Measurements from ENCODE around the gene P2RY2. TPM values are rescaled to one million over a fixed set of nuclear protein-coding genes. Genes with fewer than 3 reads are reported as not detected.

P2RY2 gene
- polyA plus RNA-seq, 2 of the 4 experiments (the other 2 are of a cell fraction), result 3.7 to 6.4 TPM

DNA sequence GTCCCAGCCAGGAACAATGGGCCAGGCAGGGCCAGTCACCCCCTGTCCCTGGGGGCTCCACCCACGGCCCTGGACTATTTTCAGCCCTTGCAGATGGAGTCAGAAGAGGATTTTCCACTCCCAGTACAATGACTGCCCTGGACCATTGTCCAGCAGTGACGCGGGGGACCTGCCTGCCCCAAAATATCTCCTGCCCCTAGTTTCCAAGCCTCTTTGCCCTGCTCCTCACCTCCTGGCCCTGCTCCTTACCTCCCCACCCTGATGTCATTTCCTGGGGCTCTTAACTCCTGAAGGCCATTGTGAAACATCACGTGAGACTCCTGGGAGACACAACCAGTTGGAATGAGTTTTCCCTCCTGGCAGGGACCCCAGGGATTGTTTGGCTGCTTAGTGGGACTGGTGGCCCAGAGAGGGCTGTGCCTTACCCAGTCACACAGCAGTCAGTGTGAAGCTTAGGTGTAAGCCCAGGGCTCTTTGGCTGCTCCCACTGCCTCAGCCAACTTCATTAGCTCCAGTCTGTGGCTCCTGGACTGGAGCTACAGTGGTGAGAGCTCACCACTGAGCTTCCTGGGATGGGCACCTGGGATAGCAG lies 22.2 kb downstream of the P2RY2 start:
- Histone ChIP-seq H3K27ac (peak overlapping the region in 1 of 2 experiments; percentile 44; a peak in 3 of 6 replicates), H3K4me2 (no peak overlapping the region), H3K9me3 (no peaks in the 10 kb centered on the region), H3K4me3 (no peak overlapping the region), H3K4me1 (peaks cover 22% of the 10 kb centered on the region; the same call in 2 of the 3 replicates)
- no peak for DNase-seq (ENCODE audit: low read depth in 1 of 2, low spot score in 1 of 2)
- no peak for FAIRE-seq
- CTCF ChIA-PET, result interaction anchor here (0.9 to 9.2 kb wide), 10 partner anchors 12 to 410 kb away, joined by 3 to 122 read pairs (median 35); partner anchors contain the start of genes P2RY2 and P2RY6
- 63% methylated on average over 4 of the region's 4 CpGs for WGBS (ENCODE audit: missing lambda C conversion rate)
- no peak for ATAC-seq
- no peak for TF ChIP-seq CBX2 (IDR thresholded peaks at IDR 0.05; ENCODE audit: borderline replicate concordance, low read depth)
- no peak for TF ChIP-seq RNF2 (IDR thresholded peaks at IDR 0.05; ENCODE audit: borderline replicate concordance, low read depth)
- TF ChIP-seq ZFP36 (IDR thresholded peaks at IDR 0.05; ENCODE audit: borderline replicate concordance, partially characterized antibody), result no peak
- no peak for TF ChIP-seq RARB (CRISPR knock-in tag; IDR thresholded peaks at IDR 0.05)
- no peak for TF ChIP-seq FOSB (CRISPR knock-in tag; IDR thresholded peaks at IDR 0.05)
- no peak for TF ChIP-seq GATA3 (IDR thresholded peaks at IDR 0.05; ENCODE audit: borderline replicate concordance)
- TF ChIP-seq HDAC2 (IDR thresholded peaks at IDR 0.05), result no peak
- no peak for TF ChIP-seq MAFK (IDR thresholded peaks at IDR 0.05; ENCODE audit: partially characterized antibody)
- TF ChIP-seq MYC (IDR thresholded peaks at IDR 0.05; ENCODE audit: borderline replicate concordance, low read length), result no peak
- no peak for TF ChIP-seq NR3C1 (IDR thresholded peaks at IDR 0.05)
- TF ChIP-seq EHMT2 (IDR thresholded peaks at IDR 0.05; ENCODE audit: low read depth), result no peak
- TF ChIP-seq, protein P1, sequence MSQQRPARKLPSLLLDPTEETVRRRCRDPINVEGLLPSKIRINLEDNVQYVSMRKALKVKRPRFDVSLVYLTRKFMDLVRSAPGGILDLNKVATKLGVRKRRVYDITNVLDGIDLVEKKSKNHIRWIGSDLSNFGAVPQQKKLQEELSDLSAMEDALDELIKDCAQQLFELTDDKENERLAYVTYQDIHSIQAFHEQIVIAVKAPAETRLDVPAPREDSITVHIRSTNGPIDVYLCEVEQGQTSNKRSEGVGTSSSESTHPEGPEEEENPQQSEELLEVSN (IDR thresholded peaks at IDR 0.05; ENCODE audit: borderline replicate concordance, low read depth), result no peak
- TF ChIP-seq, protein P2, sequence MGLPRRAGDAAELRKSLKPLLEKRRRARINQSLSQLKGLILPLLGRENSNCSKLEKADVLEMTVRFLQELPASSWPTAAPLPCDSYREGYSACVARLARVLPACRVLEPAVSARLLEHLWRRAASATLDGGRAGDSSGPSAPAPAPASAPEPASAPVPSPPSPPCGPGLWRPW (IDR thresholded peaks at IDR 0.05), result no peak
- no peak for TF ChIP-seq SMC3 (IDR thresholded peaks at IDR 0.05)
- no peak for TF ChIP-seq ZNF302 (CRISPR knock-in tag; IDR thresholded peaks at IDR 0.05)
- TF ChIP-seq, protein P3, sequence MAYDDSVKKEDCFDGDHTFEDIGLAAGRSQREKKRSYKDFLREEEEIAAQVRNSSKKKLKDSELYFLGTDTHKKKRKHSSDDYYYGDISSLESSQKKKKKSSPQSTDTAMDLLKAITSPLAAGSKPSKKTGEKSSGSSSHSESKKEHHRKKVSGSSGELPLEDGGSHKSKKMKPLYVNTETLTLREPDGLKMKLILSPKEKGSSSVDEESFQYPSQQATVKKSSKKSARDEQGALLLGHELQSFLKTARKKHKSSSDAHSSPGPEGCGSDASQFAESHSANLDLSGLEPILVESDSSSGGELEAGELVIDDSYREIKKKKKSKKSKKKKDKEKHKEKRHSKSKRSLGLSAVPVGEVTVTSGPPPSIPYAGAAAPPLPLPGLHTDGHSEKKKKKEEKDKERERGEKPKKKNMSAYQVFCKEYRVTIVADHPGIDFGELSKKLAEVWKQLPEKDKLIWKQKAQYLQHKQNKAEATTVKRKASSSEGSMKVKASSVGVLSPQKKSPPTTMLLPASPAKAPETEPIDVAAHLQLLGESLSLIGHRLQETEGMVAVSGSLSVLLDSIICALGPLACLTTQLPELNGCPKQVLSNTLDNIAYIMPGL (CRISPR knock-in tag; IDR thresholded peaks at IDR 0.05; ENCODE audit: borderline replicate concordance), result no peak
- no peak for TF ChIP-seq ESRRA (IDR thresholded peaks at IDR 0.05; ENCODE audit: borderline replicate concordance, low read length)
- no peak for TF ChIP-seq HOXA7 (CRISPR knock-in tag; IDR thresholded peaks at IDR 0.05)
- POLR2A ChIA-PET, result no interaction called here

DNA sequence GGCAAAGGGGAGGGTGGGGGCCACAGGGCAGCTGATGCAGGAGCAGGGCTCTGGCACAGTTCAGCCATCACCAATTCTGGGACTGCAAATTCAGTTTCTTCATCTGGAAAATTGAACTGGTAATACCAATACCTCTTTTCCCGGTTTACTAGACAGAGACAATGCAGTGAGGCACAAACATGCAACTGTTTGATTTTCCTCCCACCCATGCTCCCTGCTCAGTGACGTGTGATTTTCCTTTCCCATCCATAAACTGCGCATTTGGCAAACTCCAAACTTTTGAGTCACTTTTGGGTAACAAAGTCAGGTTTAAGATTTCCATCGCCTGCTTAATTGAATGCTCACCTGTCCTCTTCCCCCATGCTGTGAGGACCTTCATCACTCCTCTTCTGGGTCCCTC lies 23.2 kb downstream of the P2RY2 start:
- POLR2A ChIA-PET, result interaction anchor here (1.3 kb wide), 1 partner anchor 48 kb away, joined by 3 read pairs; no protein-coding TSS in a partner anchor
- Histone ChIP-seq H3K27ac (peak overlapping the region in 1 of 2 experiments; percentile 92; a peak in 2 of 6 replicates), H3K4me3 (no peak overlapping the region), H3K4me1 (peaks cover 22% of the 10 kb centered on the region; the same call in 2 of the 3 replicates), H3K9me3 (no peaks in the 10 kb centered on the region), H3K4me2 (no peak overlapping the region)
- no peak for ATAC-seq
- DNase-seq (ENCODE audit: low read depth in 1 of 2, low spot score in 1 of 2), result no peak
- FAIRE-seq, result no peak
- CTCF ChIA-PET, result interaction anchor here (1.0 to 9.2 kb wide), 11 partner anchors 13 to 411 kb away, joined by 3 to 122 read pairs (median 25); partner anchors contain the start of gene P2RY6
- 92% methylated on average over 4 of the region's 4 CpGs for WGBS (ENCODE audit: missing lambda C conversion rate)
- TF ChIP-seq, protein P4, sequence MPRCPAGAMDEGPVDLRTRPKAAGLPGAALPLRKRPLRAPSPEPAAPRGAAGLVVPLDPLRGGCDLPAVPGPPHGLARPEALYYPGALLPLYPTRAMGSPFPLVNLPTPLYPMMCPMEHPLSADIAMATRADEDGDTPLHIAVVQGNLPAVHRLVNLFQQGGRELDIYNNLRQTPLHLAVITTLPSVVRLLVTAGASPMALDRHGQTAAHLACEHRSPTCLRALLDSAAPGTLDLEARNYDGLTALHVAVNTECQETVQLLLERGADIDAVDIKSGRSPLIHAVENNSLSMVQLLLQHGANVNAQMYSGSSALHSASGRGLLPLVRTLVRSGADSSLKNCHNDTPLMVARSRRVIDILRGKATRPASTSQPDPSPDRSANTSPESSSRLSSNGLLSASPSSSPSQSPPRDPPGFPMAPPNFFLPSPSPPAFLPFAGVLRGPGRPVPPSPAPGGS (IDR thresholded peaks at IDR 0.05), result no peak
- TF ChIP-seq NPAS2 (CRISPR knock-in tag; IDR thresholded peaks at IDR 0.05; ENCODE audit: borderline replicate concordance) (no peak), ZC3H11A (IDR thresholded peaks at IDR 0.05) (no peak), EP300 (IDR thresholded peaks at IDR 0.05) (no peak), CHD4 (IDR thresholded peaks at IDR 0.05; ENCODE audit: borderline replicate concordance) (no peak), PHF8 (IDR thresholded peaks at IDR 0.05; ENCODE audit: borderline replicate concordance, low read depth) (no peak), KDM1A (IDR thresholded peaks at IDR 0.05; ENCODE audit: low read depth) (no peak), ZNF302 (CRISPR knock-in tag; IDR thresholded peaks at IDR 0.05) (no peak), HEYL (CRISPR knock-in tag; IDR thresholded peaks at IDR 0.05) (no peak), HOXB5 (CRISPR knock-in tag; IDR thresholded peaks at IDR 0.05) (no peak), HOXB13 (CRISPR knock-in tag; IDR thresholded peaks at IDR 0.05; ENCODE audit: low read depth) (no peak), CEBPB (IDR thresholded peaks at IDR 0.05) (no peak)
- TF ChIP-seq, protein P2 (IDR thresholded peaks at IDR 0.05), result no peak
- TF ChIP-seq, protein P5, sequence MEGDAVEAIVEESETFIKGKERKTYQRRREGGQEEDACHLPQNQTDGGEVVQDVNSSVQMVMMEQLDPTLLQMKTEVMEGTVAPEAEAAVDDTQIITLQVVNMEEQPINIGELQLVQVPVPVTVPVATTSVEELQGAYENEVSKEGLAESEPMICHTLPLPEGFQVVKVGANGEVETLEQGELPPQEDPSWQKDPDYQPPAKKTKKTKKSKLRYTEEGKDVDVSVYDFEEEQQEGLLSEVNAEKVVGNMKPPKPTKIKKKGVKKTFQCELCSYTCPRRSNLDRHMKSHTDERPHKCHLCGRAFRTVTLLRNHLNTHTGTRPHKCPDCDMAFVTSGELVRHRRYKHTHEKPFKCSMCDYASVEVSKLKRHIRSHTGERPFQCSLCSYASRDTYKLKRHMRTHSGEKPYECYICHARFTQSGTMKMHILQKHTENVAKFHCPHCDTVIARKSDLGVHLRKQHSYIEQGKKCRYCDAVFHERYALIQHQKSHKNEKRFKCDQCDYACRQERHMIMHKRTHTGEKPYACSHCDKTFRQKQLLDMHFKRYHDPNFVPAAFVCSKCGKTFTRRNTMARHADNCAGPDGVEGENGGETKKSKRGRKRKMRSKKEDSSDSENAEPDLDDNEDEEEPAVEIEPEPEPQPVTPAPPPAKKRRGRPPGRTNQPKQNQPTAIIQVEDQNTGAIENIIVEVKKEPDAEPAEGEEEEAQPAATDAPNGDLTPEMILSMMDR (IDR thresholded peaks at IDR 0.05), result no peak

Data from A549 (cell line).